K562 (cell line): ENCODE data around the gene GNAS-AS1. TPM values are rescaled to one million over a fixed set of nuclear protein-coding genes. Genes with fewer than 3 reads are reported as not detected.

Experiments
- ATAC-seq: fragments of 200-7000 bp; cut with Tn5 transposase; 3 replicates; pipeline ENCODE4 v1.9.1; 2020; ENCODE audit warnings: moderate library complexity
- BruUV-seq: library from RNA; stranded (reverse); fragments of 400-500 nt; replicated peaks from 2 replicates; lab custom pipeline; 2021; lab: Mats Ljungman, UMichigan
- CTCF ChIA-PET: fragments of 300-600 bp; formaldehyde crosslinking; extraction: SDS; loops from one replicate; lab custom pipeline; 2021; ENCODE audit warnings: low intra/inter-chr PET ratio; lab: Yijun Ruan, JAX
- POLR2A ChIA-PET: fragments of 300-600, 350-650 bp; sonication (Branson Sonifier 250); formaldehyde crosslinking; extraction: SDS; loops from one replicate; lab custom pipeline; 2021; ENCODE audit warnings: antibody characterized with exemption, inconsistent platforms; lab: Yijun Ruan, JAX
- DNase-seq, 4 experiments: peaks; one replicate each; pipeline versions ENCODE4 v3.0.0 to v3.0.0-alpha.2; 2011 to 2018; ENCODE audit warnings: low spot score in 3 of 4, mixed read lengths in 3 of 4; ENCODE audit errors: extremely low read depth in 1 of 4
- FAIRE-seq: peaks from 2 replicates; lab custom pipeline; 2011; peaks lifted over from hg19 to GRCh38; lab: Jason Lieb, UNC
- H2AFZ ChIP-seq: 2 replicates; pipeline ENCODE4 v1.6.0; 2011; ENCODE audit warnings: low read depth, low read length, control low read depth, inconsistent platforms
- H3K27ac ChIP-seq: fragments of 200-600 bp; 3 replicates; pipeline ENCODE4 v1.8.0; 2011; ENCODE audit warnings: low read depth, mild to moderate bottlenecking, control low read depth, inconsistent platforms, low read length, moderate library complexity, mixed read lengths; ENCODE audit errors: extremely low read depth
- H3K27me3 ChIP-seq, 2 experiments: fragments of 300-600 bp in 1 of 2; 2 replicates in 1 of 2; 3 replicates in 1 of 2; pipeline versions ENCODE4 v1.6.0 to v1.8.0; 2011; ENCODE audit warnings: inconsistent platforms in 2 of 2, low read length in 2 of 2, mild to moderate bottlenecking in 1 of 2, mixed read lengths in 1 of 2, moderate library complexity in 1 of 2; ENCODE audit not compliant: control insufficient read depth in 2 of 2, insufficient read depth in 2 of 2
- H3K36me3 ChIP-seq: fragments of 300-600 bp; 3 replicates; pipeline ENCODE4 v1.8.0; 2011; ENCODE audit warnings: mild to moderate bottlenecking, low read length, inconsistent platforms; ENCODE audit not compliant: control insufficient read depth, insufficient read depth
- H3K4me1 ChIP-seq, 2 experiments: fragments of 200-600 bp in 1 of 2; replicated peaks in 1 of 2; 2 replicates in 1 of 2; 3 replicates in 1 of 2; pipeline versions ENCODE4 v1.5.1 to v1.8.0; 2011; ENCODE audit warnings: inconsistent platforms in 2 of 2, low read length in 2 of 2, mild to moderate bottlenecking in 1 of 2, mixed read lengths in 1 of 2, moderate library complexity in 1 of 2; ENCODE audit not compliant: control insufficient read depth in 2 of 2, insufficient read depth in 2 of 2
- H3K4me2 ChIP-seq: 2 replicates; pipeline ENCODE4 v1.6.1; 2011; ENCODE audit warnings: low read length, control low read depth, inconsistent platforms, mixed read lengths; ENCODE audit not compliant: insufficient read depth
- H3K4me3 ChIP-seq: fragments of 200-600 bp; sonication (generic), shearing (Covaris generic); 2 replicates; pipeline ENCODE4 v1.5.1; 2016; ENCODE audit warnings: control low read depth, inconsistent platforms
- H3K79me2 ChIP-seq: fragments of 200-600 bp; 3 replicates; pipeline ENCODE4 v1.8.0; 2011; ENCODE audit warnings: low read length, inconsistent platforms; ENCODE audit not compliant: control insufficient read depth, insufficient read depth
- H3K9ac ChIP-seq, 2 experiments: 2 replicates each; pipeline versions ENCODE4 v1.6.0 to v1.6.1; 2011; ENCODE audit warnings: low read depth in 2 of 2, low read length in 2 of 2, control low read depth in 1 of 2, inconsistent platforms in 1 of 2, mild to moderate bottlenecking in 1 of 2, mixed read lengths in 1 of 2; ENCODE audit not compliant: insufficient read depth in 1 of 2
- H3K9me1 ChIP-seq: one replicate; pipeline ENCODE4 v1.6.0; 2011; ENCODE audit warnings: inconsistent platforms, mild to moderate bottlenecking, low read length, moderate library complexity; ENCODE audit not compliant: control insufficient read depth, insufficient read depth
- H3K9me3 ChIP-seq: replicated peaks from 2 replicates; pipeline ENCODE4 v1.5.1; 2011; ENCODE audit warnings: low read depth, low read length, inconsistent platforms; ENCODE audit not compliant: control insufficient read depth, insufficient read depth
- H4K20me1 ChIP-seq: replicated peaks from 2 replicates; pipeline ENCODE4 v1.6.1; 2011; ENCODE audit warnings: low read length, inconsistent platforms, mixed read lengths; ENCODE audit not compliant: control insufficient read depth, insufficient read depth
- NFE2 ChIP-seq: IDR thresholded peaks from 2 replicates; pipeline ENCODE4 v1.6.1; 2014; ENCODE audit warnings: antibody characterized with exemption, low read depth
- PPARD ChIP-seq: fragments of 250-450 bp; sonication (Bioruptor Pico); IDR thresholded peaks from 2 replicates; pipeline ENCODE4 v1.8.0; 2022; ENCODE audit warnings: inconsistent platforms, mild to moderate bottlenecking, moderate library complexity
- PRPF4 ChIP-seq: fragments of 200-400 bp; formaldehyde crosslinking; IDR thresholded peaks from one replicate; pipeline ENCODE4 v1.6.1; 2017; ENCODE audit warnings: low read length, low read depth, mild to moderate bottlenecking; ENCODE audit not compliant: insufficient read depth, poor library complexity, severe bottlenecking
- RFX5 ChIP-seq: IDR thresholded peaks from 2 replicates; pipeline ENCODE4 v1.6.1; 2011; ENCODE audit warnings: low read depth, mild to moderate bottlenecking, improper control_type of control experiment, low read length
- SRSF1 ChIP-seq: fragments of 200-400 bp; formaldehyde crosslinking; IDR thresholded peaks from 2 replicates; pipeline ENCODE4 v1.6.1; 2017; ENCODE audit warnings: mild to moderate bottlenecking, low read depth, low read length, moderate library complexity
- WGBS: fragments of 100-300 bp; shearing (Covaris generic); methylation state at CpG from one replicate; pipeline ENCODE4 v1.1.6; 2016; ENCODE audit warnings: low coverage, mixed read lengths; ENCODE audit not compliant: insufficient coverage; ENCODE audit errors: missing lambda C conversion rate; 5-methylcytosine and 5-hydroxymethylcytosine counted together
- in situ Hi-C: fragments of 300-500 bp; cut with MboI; formaldehyde crosslinking; loops from 4 replicates; pipeline ENCODE4 v1.15.0; 2018; ENCODE audit warnings: inconsistent platforms, mixed read lengths
- intact Hi-C: fragments of 100-400 bp; cut with micrococcal nuclease; formaldehyde crosslinking; loops from 2 replicates; pipeline ENCODE4 v1.14.2; 2022
- polyA plus RNA-seq, 8 experiments: library from polyadenylated mRNA; depleted of rRNA in 4 of 8; stranded (reverse) in 5 of 8; unstranded in 3 of 8; fragments of >200 nt; fragmentation: Nextera tagmentation in 2 of 8; fragmentation: Illumina TruSeq in 1 of 8; extraction: Ambion mirVana in 2 of 8; extraction: Trizol in 1 of 8; gene quantifications; 2 replicates each; pipeline versions ENCODE4 v1.2.1 to v1.2.3, GENCODE V29; 2011 to 2014; ENCODE audit warnings: inconsistent platforms in 1 of 8, missing spikeins in 1 of 8
- total RNA-seq, 7 experiments: library from RNA; depleted of rRNA in 6 of 7; stranded (reverse); fragments of >200 nt in 6 of 7; fragmentation: Illumina TruSeq in 2 of 7; extraction: Trizol in 2 of 7; gene quantifications; 2 replicates each; pipeline versions ENCODE4 v1.2.1 to v1.2.3, GENCODE V29; 2011 to 2021; ENCODE audit warnings: low replicate concordance in 1 of 7

The GNAS-AS1 gene
- total and polyA plus RNA-seq, 9 of the 15 experiments (the other 6 are each of a cell fraction or from before 2014, with no cell fraction given), result 0.04 to 2.5 (median 0.25) TPM

- TF ChIP-seq RFX5 (no peak), PPARD (CRISPR knock-in tag) (no peak), NFE2 (no peak)
Measured at GRCh38 chr20:58794510-58795180, 56.1 kb downstream of the GNAS-AS1 start (continued).

GRCh38 chr20:58793512-58794420 lies 56.9 kb downstream of the GNAS-AS1 start:
- H3K9me3 ChIP-seq, result no peaks in the 10 kb centered on the region
- in situ Hi-C loops, result no loop called here
- ChIA-PET POLR2A (interaction anchor here (0.6 kb wide), 1 partner anchor 197 kb away, joined by 3 read pairs; no protein-coding TSS in a partner anchor), CTCF (no interaction called here)
- no peak overlapping the region for H3K27ac ChIP-seq
- H3K36me3 ChIP-seq, result no peaks in the 10 kb centered on the region
- 1% methylated on average over 25 of the region's 29 CpGs for WGBS
- intact Hi-C loops, result no loop called here
- FAIRE-seq, result no peak
- H2AFZ ChIP-seq, result no peak overlapping the region
- no peaks in the 10 kb centered on the region for H3K9me1 ChIP-seq
- H3K4me1 ChIP-seq, result peaks cover 0 to 4% of the 10 kb centered on the region in 2 experiments; a peak in 1 of 5 replicates
- H4K20me1 ChIP-seq, result peaks cover 3% of the 10 kb centered on the region
- peaks cover 31 to 92% of the 10 kb centered on the region in 2 experiments for H3K27me3 ChIP-seq
- H3K4me3 ChIP-seq, result no peak overlapping the region
- no peak overlapping the region for H3K4me2 ChIP-seq
- DNase-seq, result no peak
- TF ChIP-seq SRSF1, result no peak
- TF ChIP-seq PRPF4, result no peak
- BruUV-seq, result no TSS peak
- no peak overlapping the region for H3K9ac ChIP-seq
- no peak for ATAC-seq
- no peaks in the 10 kb centered on the region for H3K79me2 ChIP-seq
